OCI-LY1 (cell line): Measurements from ENCODE around the gene SELENOP.

Experiments
- CTCF ChIP-seq: fragments of 200-600 bp; sonication (generic), shearing (Covaris generic); IDR thresholded peaks from 2 replicates; pipeline ENCODE4 v1.5.1; 2017; ENCODE audit warnings: mild to moderate bottlenecking, antibody characterized with exemption, low read length, moderate library complexity, mixed read lengths
- EZH2 ChIP-seq: fragments of 200-600 bp; sonication (generic), shearing (Covaris generic); IDR thresholded peaks from 2 replicates; pipeline ENCODE4 v1.8.0; 2017; ENCODE audit warnings: borderline replicate concordance, mixed run types, mild to moderate bottlenecking, antibody characterized with exemption, low read length, moderate library complexity, mixed read lengths

- TF ChIP-seq CTCF (no peak), EZH2 (no peak)
Observed at GRCh38 chr5:42781584-42781983, 30.1 kb downstream of the SELENOP start.
